ENCODE results near the gene SLC16A11. TPM values are rescaled to one million over a fixed set of nuclear protein-coding genes. Genes with fewer than 3 reads are reported as not detected.

The SLC16A11 gene
- total RNA-seq, 4 donors from 2014 or later: 1.1 to 6.3 (median 4.1) TPM

GRCh38 chr17:7080456-7081041 lies 36.7 kb upstream of the SLC16A11 start:
- peak in 1 of 2 donors; percentile 48 for DNase-seq (ENCODE audit: low spot score in 2 of 2)
- H3K4me3 ChIP-seq (ENCODE audit: low read depth, poor library complexity, severe bottlenecking): no peak overlapping the region
- 46 to 51% methylated on average over 10 of the region's 10 CpGs for WGBS, 2 donors
- intact Hi-C loops (cut with DNase I; ENCODE audit: low total_unique reads): no loop called here
- no peak for TF ChIP-seq POLR2A (IDR thresholded peaks at IDR 0.05)
- TF ChIP-seq CTCF (IDR thresholded peaks at IDR 0.05): no peak

GRCh38 chr17:7079581-7080455 lies 35.9 kb upstream of the SLC16A11 start, which contains the start of gene CLEC10A:
TSS of gene CLEC10A (minus strand) at chr17:7080251. CDS start at chr17:7078812, 1,439 bp downstream.
- DNase-seq (ENCODE audit: low spot score in 2 of 2): peak in 1 of 2 donors; percentile 61
- 64 to 68% methylated on average over 15 of the region's 15 CpGs for WGBS, 2 donors
- no peak within 1 kb of the TSS for H3K4me3 ChIP-seq (ENCODE audit: low read depth, poor library complexity, severe bottlenecking)
- TF ChIP-seq POLR2A (IDR thresholded peaks at IDR 0.05): no peak
- TF ChIP-seq CTCF (IDR thresholded peaks at IDR 0.05): no peak
- intact Hi-C loops (cut with DNase I; ENCODE audit: low total_unique reads): no loop called here

- 82 to 87% methylated on average over 10 of the region's 10 CpGs for WGBS, 2 donors
- intact Hi-C loops (cut with DNase I; ENCODE audit: low total_unique reads): no loop called here
- no peak for TF ChIP-seq POLR2A (IDR thresholded peaks at IDR 0.05)
- DNase-seq (ENCODE audit: low spot score in 2 of 2): peak in 1 of 2 donors; percentile 81
- H3K4me3 ChIP-seq (ENCODE audit: low read depth, poor library complexity, severe bottlenecking): no peak overlapping the region
Measured at GRCh38 chr17:7078711-7079110, 34.8 kb upstream of the SLC16A11 start.

GRCh38 chr17:7077911-7078546 lies 34.1 kb upstream of the SLC16A11 start:
- TF ChIP-seq CTCF (IDR thresholded peaks at IDR 0.05) (no peak), POLR2A (IDR thresholded peaks at IDR 0.05) (no peak)

GRCh38 chr17:7074931-7075330 lies 31.0 kb upstream of the SLC16A11 start:
- no peak for TF ChIP-seq CTCF (IDR thresholded peaks at IDR 0.05)
- TF ChIP-seq POLR2A (IDR thresholded peaks at IDR 0.05): no peak
- no peak for DNase-seq (ENCODE audit: low spot score in 2 of 2)
- no peak overlapping the region for H3K4me3 ChIP-seq (ENCODE audit: low read depth, poor library complexity, severe bottlenecking)
- WGBS, 2 donors: 84% methylated on average over 14 of the region's 14 CpGs
- intact Hi-C loops (cut with DNase I; ENCODE audit: low total_unique reads): no loop called here

More at GRCh38 chr17:7077911-7078546, 34.1 kb upstream of the SLC16A11 start:
- WGBS, 2 donors: 88 to 90% methylated on average over 7 of the region's 7 CpGs
- intact Hi-C loops (cut with DNase I; ENCODE audit: low total_unique reads): no loop called here
- H3K4me3 ChIP-seq (ENCODE audit: low read depth, poor library complexity, severe bottlenecking): no peak overlapping the region
- DNase-seq (ENCODE audit: low spot score in 2 of 2): no peak

- intact Hi-C loops (cut with DNase I; ENCODE audit: low total_unique reads): no loop called here
- DNase-seq (ENCODE audit: low spot score in 2 of 2): no peak
- TF ChIP-seq CTCF (IDR thresholded peaks at IDR 0.05): no peak
- no peak for TF ChIP-seq POLR2A (IDR thresholded peaks at IDR 0.05)
- H3K4me3 ChIP-seq (ENCODE audit: low read depth, poor library complexity, severe bottlenecking): no peak overlapping the region
- WGBS, 2 donors: 57 to 75% methylated on average over 2 of the region's 2 CpGs
Measured at GRCh38 chr17:7072406-7072805, 28.5 kb upstream of the SLC16A11 start.
